Upper lobe of left lung (tissue), 4 donors: Measurements from ENCODE around the gene SLC9A6.

ENCODE experiments used
- EP300 ChIP-seq, 4 donors: sonication (generic); formaldehyde crosslinking; IDR thresholded peaks; one replicate each; pipeline ENCODE4 v1.5.1; 2017; ENCODE audit warnings: antibody characterized with exemption in 4 of 4, control low read depth in 2 of 4
- POLR2A ChIP-seq, 4 donors: fragments of 450-650 bp; IDR thresholded peaks; one replicate each; pipeline ENCODE4 v1.5.1; 2016 to 2017; ENCODE audit warnings: antibody characterized with exemption in 4 of 4, mild to moderate bottlenecking in 2 of 4

- TF ChIP-seq EP300 (IDR thresholded peaks at IDR 0.05) (no peak), POLR2A (IDR thresholded peaks at IDR 0.05) (no peak)
Measured at GRCh38 chrX:136061696-136062095, 76.5 kb downstream of the SLC9A6 start.
